Measurements from ENCODE around the gene ZBTB49. TPM values are rescaled to one million over a fixed set of nuclear protein-coding genes. Genes with fewer than 3 reads are reported as not detected.

Gene ZBTB49
- total RNA-seq, 4 donors from 2014 or later: 2.9 to 5.9 (median 3.4) TPM

- TF ChIP-seq POLR2AphosphoS5 (IDR thresholded peaks at IDR 0.05): no peak
- TF ChIP-seq POLR2A (IDR thresholded peaks at IDR 0.05; ENCODE audit: low read depth): no peak
- TF ChIP-seq EP300 (IDR thresholded peaks at IDR 0.05): no peak
- TF ChIP-seq CTCF (IDR thresholded peaks at IDR 0.05): no peak
- Histone ChIP-seq H3K4me1 (no peaks in the 10 kb centered on the region), H3K4me3 (no peak overlapping the region), H3K27me3 (peaks cover 0 to 27% (median 0%) of the 10 kb centered on the region in 4 donors), H3K27ac (replicated peaks in 1 of 4) (no peak overlapping the region), H3K36me3 (no peaks in the 10 kb centered on the region), H3K9me3 (peaks cover 0 to 11% (median 3%) of the 10 kb centered on the region in 4 donors)
- intact Hi-C loops (cut with DNase I): no loop called here
- DNase-seq (ENCODE audit: extremely low spot score): no peak
- 65% methylated on average over 11 of the region's 11 CpGs for WGBS
These were observed 78.9 kb downstream of the ZBTB49 start for GRCh38 chr4:4368809-4369580.

Other genes starting within 250 kb of the ZBTB49 start
- not detected for gene OTOP1, start 63.3 kb upstream of the ZBTB49 start, total RNA-seq
- gene TMEM128, start 42.0 kb upstream of the ZBTB49 start, total RNA-seq: 10 to 100 TPM; 10.7 to 15.4 (median 14.4) TPM
- gene LYAR, start 97 bp upstream of the ZBTB49 start, total RNA-seq: 10 to 100 TPM; 12.2 to 18.4 (median 13.3) TPM
- gene NSG1, start 96.9 kb downstream of the ZBTB49 start, total RNA-seq: 1 to 10 TPM in 3 of 4 donors, under 1 TPM in 1; 0.42 to 5.1 (median 2.7) TPM